Measurements from ENCODE around the gene PSORS1C2.
A peak's percentile ranks its signal among the peaks of the same experiment; 100 is the strongest.

PSORS1C2 gene

DNA sequence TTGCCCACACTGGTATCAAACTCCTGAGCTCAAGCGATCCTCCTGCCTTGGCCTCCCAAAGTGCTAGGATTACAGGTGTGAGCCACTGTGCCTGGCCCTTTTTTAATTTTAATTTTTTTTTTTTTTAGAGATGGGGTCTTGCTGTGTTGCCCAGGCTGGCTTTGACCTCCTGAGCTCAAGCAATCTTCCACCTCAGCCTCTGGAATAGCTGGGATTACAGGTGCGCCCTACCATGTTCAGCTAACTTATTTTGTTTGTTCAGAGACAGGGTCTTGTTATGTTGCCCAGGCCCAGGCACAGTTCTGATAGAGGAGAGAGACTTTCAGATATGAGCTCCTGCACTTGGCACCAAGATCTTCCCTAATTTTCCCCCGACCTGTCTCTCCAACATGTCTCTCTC is 8.1 kb downstream of the PSORS1C2 start:
- no peak for DNase-seq (ENCODE audit: extremely low read depth, low read depth)
- TF ChIP-seq, protein P1, sequence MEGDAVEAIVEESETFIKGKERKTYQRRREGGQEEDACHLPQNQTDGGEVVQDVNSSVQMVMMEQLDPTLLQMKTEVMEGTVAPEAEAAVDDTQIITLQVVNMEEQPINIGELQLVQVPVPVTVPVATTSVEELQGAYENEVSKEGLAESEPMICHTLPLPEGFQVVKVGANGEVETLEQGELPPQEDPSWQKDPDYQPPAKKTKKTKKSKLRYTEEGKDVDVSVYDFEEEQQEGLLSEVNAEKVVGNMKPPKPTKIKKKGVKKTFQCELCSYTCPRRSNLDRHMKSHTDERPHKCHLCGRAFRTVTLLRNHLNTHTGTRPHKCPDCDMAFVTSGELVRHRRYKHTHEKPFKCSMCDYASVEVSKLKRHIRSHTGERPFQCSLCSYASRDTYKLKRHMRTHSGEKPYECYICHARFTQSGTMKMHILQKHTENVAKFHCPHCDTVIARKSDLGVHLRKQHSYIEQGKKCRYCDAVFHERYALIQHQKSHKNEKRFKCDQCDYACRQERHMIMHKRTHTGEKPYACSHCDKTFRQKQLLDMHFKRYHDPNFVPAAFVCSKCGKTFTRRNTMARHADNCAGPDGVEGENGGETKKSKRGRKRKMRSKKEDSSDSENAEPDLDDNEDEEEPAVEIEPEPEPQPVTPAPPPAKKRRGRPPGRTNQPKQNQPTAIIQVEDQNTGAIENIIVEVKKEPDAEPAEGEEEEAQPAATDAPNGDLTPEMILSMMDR (IDR thresholded peaks at IDR 0.05; ENCODE audit: low read depth, low read length) = no peak

DNA sequence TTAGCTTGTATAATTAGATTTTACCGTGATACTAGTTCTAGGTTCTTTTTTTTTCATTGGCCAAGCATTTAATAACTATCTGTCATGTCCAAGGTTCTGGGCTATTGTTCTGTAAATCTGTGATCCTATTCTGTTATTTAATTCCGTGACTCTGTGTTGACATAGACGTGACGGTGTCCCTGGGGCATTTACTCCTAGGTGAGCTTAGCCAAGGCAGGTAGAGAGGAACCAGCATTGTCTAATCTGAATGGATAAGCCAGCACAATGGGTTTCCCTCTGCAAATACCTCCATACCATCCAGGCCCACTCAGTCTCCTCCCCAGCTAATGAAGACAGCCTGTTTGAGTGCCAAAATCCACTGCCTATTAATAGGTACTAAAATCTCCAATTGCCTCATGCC is 9.7 kb downstream of the PSORS1C2 start:
- TF ChIP-seq, protein P1 (IDR thresholded peaks at IDR 0.05; ENCODE audit: low read depth, low read length) = no peak
- no peak for DNase-seq (ENCODE audit: extremely low read depth, low read depth)

DNA sequence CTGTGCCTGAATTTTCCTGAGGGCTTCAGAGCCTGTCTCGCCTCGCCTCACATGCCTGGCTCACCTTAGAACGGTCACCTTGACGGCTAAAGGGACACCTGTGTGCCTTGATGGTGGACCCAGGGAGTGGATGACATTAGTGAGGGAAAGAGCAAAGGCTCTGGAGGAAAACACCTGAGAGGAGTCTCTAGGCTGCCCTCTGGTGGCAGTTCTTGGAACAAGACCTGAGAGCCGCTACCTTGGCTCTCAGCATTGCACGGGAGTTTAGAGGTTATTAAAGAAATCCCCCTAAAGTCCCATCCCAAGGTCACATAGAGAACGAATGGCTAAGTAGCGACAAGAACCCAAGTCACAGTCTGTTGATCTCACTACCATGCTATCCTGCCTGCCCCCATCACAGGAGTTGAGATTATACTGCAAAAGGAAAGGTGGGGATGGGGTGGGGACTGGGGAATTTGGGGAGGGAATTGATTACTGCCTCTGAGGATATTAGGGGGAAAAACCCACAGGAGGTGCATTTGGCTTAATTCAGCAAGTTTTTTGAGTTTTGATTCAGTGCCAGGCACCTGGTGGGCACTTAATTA is 10.7 kb downstream of the PSORS1C2 start:
- TF ChIP-seq, protein P1 (IDR thresholded peaks at IDR 0.05; ENCODE audit: low read depth, low read length) = peak; percentile 87

DNA sequence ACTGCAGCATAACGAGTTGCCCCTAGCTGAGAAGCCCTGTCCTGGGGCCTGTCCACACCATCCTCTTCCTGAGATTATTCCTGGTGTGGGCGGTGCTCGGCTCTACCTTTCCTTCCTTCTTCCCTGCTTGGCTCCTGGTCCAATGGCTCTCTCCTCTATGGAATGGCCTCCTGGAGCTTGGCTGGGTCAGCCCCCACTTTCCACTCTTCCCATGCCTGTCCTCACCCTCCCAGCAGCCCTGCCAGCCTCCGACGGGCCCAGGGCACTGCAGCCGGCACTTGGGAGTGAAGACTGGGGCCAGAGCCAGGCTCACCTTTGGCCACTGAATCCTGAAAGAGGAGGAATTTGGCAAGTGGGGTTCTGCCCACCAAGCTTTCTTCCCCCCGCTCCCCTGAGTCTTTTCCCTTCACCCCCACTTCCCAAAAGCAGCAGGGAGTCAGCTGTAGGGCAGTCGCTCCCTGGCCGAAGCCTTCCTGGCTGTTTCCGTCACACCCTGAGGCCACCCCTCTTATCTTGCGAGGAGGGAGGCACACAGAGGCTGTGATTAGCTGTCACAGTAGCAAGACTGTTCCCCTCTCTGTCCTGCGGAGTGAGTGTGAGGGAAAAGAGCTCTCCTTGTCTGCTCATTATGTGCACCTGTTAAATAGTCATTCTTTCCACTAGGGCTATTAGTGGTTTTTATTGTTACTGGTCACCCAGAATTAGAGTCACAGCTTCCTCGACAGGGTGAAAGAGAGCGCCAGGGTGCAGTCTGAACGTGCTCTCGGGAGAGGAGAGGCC is 12.3 kb downstream of the PSORS1C2 start:
- no peak for DNase-seq (ENCODE audit: extremely low read depth, low read depth)
- TF ChIP-seq, protein P1 (IDR thresholded peaks at IDR 0.05; ENCODE audit: low read depth, low read length) = no peak

More for the DNA sequence above, 10.7 kb downstream of the PSORS1C2 start:
- no peak for DNase-seq (ENCODE audit: extremely low read depth, low read depth)

DNA sequence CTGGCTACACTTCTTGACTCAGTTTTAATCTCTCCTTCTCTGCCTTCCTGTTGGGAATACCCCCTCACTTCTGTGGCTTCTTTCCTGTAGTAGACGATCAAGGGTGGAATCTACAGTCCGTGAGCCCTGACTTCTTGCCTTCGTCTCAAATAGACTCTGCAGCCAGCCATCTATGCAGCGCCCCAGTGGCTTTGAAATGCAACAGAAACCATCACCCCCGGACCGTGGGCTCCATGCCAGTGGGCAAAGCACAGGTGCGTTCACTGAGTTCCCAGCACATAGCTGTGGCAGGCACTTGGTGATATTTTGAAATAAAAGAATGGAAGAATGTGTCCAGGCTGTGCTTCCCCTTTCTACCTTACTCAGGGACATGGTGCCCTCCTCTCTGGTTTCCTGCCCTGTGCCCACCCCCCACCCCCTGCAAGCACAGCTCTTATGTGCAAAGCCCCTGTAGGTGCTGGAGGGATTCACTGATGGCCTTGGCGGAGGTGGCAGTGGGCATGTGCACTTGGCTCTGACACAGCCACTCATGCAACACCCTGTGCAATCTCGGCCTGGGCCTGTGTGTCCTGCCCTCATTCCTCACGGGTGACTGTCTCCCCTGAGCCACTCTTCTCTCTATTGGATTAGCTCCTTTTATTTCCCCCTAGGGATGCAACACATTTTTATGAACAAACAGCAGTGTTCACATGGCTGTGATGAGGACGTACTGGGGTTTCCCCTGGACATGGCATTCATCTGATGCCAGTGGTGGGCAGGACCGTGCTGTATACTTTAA is 13.1 kb downstream of the PSORS1C2 start:
- TF ChIP-seq, protein P1 (IDR thresholded peaks at IDR 0.05; ENCODE audit: low read depth, low read length) = no peak
- no peak for DNase-seq (ENCODE audit: extremely low read depth, low read depth)

DNA sequence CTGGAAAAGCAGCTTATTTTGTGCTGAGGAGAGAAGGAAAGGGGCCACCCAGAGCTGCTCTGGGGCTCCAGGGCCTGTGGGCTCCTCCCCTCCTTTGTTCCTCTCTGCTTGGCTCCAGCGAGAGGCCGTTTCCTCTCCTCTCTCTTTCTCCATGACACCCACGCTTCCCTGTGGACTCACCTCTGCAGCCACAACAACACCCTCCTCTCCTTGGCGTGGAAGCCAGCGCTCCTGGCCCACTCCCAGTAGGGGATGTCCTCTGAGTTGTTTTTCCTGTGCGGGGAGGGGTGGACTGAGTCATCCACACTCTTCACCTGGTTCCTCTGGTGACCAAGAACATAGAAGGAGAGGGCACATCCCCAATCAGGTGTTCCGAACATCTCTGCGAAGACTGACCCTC is 13.7 kb downstream of the PSORS1C2 start:
- no peak for DNase-seq (ENCODE audit: extremely low read depth, low read depth)
- TF ChIP-seq, protein P1 (IDR thresholded peaks at IDR 0.05; ENCODE audit: low read depth, low read length) = no peak

All from AG09319 (cell line).